Measurements from ENCODE around the gene FXYD5.

Gene FXYD5

GRCh38 chr19:35217649-35217990, 63.1 kb downstream of the FXYD5 start:
- no peak for DNase-seq

GRCh38 chr19:35219008-35219407, 64.5 kb downstream of the FXYD5 start:
- no peak for DNase-seq

All from 8988T (cell line).